Measurements from ENCODE around the gene FRMD4A.

Gene FRMD4A

DNA sequence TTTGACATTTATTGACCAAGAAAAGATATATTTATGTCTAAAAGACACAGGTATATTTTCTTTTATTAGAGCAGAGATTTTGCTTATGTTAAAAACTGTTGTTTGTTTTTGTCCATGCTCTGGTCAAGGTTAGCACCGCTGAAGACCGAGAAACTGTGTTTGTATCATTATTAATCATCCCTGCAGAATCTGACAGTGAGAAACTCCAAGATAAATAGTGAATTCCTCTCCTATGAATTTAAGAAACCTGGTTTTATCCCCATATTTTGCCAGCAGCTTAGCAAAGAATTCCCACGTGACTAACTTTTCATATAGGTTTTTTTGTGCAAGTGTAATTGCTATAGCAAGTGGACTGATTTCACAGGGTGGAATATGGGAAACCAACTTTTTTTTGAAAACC, 77.6 kb downstream of the FRMD4A start:
- H3K27me3 ChIP-seq, result peaks cover 25% of the 10 kb centered on the region
- H3K4me3 ChIP-seq (ENCODE audit: low read depth in 1 of 2, low read length in 1 of 2), result no peak overlapping the region
- H3K9me3 ChIP-seq, result no peaks in the 10 kb centered on the region
- no peak overlapping the region for H3K27ac ChIP-seq
- H3K4me1 ChIP-seq (ENCODE audit: control insufficient read depth in 1 of 2, insufficient read depth in 1 of 2, low read depth in 1 of 2, low read length in 1 of 2), result no peaks in the 10 kb centered on the region
- H3K36me3 ChIP-seq, result no peaks in the 10 kb centered on the region
- TF ChIP-seq, protein P1, sequence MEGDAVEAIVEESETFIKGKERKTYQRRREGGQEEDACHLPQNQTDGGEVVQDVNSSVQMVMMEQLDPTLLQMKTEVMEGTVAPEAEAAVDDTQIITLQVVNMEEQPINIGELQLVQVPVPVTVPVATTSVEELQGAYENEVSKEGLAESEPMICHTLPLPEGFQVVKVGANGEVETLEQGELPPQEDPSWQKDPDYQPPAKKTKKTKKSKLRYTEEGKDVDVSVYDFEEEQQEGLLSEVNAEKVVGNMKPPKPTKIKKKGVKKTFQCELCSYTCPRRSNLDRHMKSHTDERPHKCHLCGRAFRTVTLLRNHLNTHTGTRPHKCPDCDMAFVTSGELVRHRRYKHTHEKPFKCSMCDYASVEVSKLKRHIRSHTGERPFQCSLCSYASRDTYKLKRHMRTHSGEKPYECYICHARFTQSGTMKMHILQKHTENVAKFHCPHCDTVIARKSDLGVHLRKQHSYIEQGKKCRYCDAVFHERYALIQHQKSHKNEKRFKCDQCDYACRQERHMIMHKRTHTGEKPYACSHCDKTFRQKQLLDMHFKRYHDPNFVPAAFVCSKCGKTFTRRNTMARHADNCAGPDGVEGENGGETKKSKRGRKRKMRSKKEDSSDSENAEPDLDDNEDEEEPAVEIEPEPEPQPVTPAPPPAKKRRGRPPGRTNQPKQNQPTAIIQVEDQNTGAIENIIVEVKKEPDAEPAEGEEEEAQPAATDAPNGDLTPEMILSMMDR (IDR thresholded peaks at IDR 0.05), result no peak

DNA sequence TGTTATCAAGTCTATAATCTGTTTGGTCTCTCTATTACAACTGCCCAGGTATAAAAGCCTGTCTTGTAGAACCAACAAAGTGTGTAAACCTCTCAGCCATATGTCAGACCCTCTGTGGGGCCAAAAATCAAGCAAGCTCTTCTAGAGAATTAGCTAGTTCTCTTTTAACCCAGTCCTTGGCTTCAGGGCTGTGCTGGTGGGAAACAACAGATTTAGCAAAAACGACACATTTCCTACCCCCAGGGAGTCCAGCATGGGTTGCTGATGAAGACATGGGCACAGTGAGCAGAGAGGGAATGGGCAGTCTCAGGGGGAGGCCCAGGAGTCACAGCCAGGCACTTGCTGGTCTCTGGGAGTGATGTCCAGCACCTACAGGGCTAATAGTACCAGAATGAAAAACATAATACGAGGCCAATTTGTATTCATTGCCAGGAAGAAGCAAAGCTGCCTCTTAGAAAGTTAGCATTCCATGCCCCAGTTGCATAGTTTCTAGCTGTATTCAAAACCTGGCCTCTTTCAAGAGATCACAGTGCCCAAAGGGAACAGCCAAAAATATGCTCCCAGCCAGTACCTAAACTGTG, 80.1 kb downstream of the FRMD4A start:
- H3K27ac ChIP-seq, result no peak overlapping the region
- no peaks in the 10 kb centered on the region for H3K4me1 ChIP-seq (ENCODE audit: control insufficient read depth in 1 of 2, insufficient read depth in 1 of 2, low read depth in 1 of 2, low read length in 1 of 2)
- H3K4me3 ChIP-seq (ENCODE audit: low read depth in 1 of 2, low read length in 1 of 2), result no peak overlapping the region
- H3K36me3 ChIP-seq, result no peaks in the 10 kb centered on the region
- TF ChIP-seq, protein P1 (IDR thresholded peaks at IDR 0.05), result no peak
- H3K9me3 ChIP-seq, result no peaks in the 10 kb centered on the region
- H3K27me3 ChIP-seq, result peaks cover 18% of the 10 kb centered on the region

DNA sequence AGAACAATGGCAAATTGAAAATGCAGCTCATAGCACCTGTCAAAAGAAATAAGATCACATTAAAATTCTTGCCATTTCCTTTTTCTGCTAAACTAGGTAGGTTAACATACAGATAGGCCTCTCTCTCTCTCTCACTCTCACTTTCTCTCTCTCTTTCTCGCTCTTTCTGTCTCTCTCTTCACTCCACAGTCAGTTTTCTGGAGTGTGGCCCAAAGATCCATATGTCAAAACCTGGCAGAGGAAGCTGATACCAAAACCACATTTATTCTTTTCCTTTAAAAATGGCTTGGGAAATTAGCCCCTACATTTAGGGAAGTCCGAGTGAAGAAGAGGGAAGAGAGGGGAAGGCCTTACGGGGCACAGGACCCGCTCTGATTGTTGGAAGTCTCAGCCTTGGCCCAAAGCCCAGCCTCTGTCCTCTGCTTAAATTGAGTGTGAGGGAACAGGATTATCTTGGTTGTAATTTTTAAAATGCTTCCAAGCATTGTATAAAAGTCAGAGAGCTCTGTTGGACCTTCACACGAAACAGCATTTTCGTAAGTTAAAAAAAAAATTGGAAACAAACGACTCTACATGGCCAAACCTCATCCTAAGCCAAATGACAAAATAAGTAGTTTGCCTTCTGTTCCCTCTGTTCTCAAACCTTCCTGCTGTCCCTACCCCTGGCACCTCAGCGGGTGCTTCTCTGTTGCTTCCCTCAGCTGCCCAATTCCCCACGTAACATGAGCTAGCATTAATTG, 83.2 kb downstream of the FRMD4A start:
- H3K9me3 ChIP-seq, result no peaks in the 10 kb centered on the region
- TF ChIP-seq, protein P1 (IDR thresholded peaks at IDR 0.05), result no peak

DNA sequence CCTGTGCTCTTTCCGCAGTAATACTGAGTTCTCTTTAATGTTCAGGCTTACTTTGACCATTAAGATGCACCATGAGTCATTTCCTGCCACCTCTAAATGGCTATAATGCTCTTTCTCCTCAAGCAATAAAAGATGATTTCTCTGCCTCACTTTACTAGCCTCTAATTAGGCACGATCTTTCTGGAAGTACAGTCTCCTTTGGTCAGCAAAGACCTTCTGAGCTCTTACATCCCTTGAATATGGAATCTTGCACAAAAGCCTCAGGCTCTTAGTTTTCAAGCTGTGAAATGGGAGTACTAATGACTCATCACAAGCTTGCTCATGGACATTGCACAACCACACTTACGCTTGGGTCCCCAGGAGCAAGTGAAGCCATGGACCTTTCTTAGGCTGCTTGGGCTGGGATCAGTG, 85.9 kb downstream of the FRMD4A start:
- TF ChIP-seq, protein P1 (IDR thresholded peaks at IDR 0.05), result no peak
- Histone ChIP-seq H3K4me1 (ENCODE audit: control insufficient read depth in 1 of 2, insufficient read depth in 1 of 2, low read depth in 1 of 2, low read length in 1 of 2) (no peaks in the 10 kb centered on the region), H3K4me3 (ENCODE audit: low read depth in 1 of 2, low read length in 1 of 2) (no peak overlapping the region), H3K9me3 (no peaks in the 10 kb centered on the region), H3K27ac (no peak overlapping the region), H3K27me3 (peaks cover 19% of the 10 kb centered on the region), H3K36me3 (no peaks in the 10 kb centered on the region)

More for the DNA sequence above, 83.2 kb downstream of the FRMD4A start:
- Histone ChIP-seq H3K27ac (no peak overlapping the region), H3K27me3 (no peaks in the 10 kb centered on the region), H3K4me3 (ENCODE audit: low read depth in 1 of 2, low read length in 1 of 2) (no peak overlapping the region), H3K36me3 (no peaks in the 10 kb centered on the region), H3K4me1 (ENCODE audit: control insufficient read depth in 1 of 2, insufficient read depth in 1 of 2, low read depth in 1 of 2, low read length in 1 of 2) (no peaks in the 10 kb centered on the region)

DNA sequence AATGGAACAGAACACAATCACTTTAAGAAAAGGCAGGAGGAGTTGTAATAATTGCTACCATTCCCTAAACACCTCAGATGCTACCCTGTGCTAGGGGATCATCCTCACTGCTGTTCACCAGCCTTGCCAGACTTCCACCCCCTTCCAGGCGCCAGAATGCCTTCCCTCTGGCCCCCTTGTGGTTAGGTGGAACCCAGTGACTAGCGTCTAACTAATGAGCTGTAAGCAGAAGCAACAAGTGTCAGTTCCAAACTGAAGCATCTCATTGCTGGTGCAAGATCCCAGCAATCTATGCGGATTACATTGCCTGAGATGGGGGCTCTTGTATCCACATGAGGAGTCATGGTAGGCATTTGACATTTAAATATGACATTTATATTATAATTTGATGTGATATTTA, 86.6 kb downstream of the FRMD4A start:
- Histone ChIP-seq H3K27ac (no peak overlapping the region), H3K36me3 (no peaks in the 10 kb centered on the region), H3K4me3 (ENCODE audit: low read depth in 1 of 2, low read length in 1 of 2) (no peak overlapping the region), H3K27me3 (peaks cover 22% of the 10 kb centered on the region), H3K9me3 (no peaks in the 10 kb centered on the region), H3K4me1 (ENCODE audit: control insufficient read depth in 1 of 2, insufficient read depth in 1 of 2, low read depth in 1 of 2, low read length in 1 of 2) (no peaks in the 10 kb centered on the region)
- TF ChIP-seq, protein P1 (IDR thresholded peaks at IDR 0.05), result no peak
